WTC11 (cell line): ENCODE results near the gene STAT1. TPM values are rescaled to one million over a fixed set of nuclear protein-coding genes. Genes with fewer than 3 reads are reported as not detected.

Experiments used
- ATAC-seq: fragments of 200-7000 bp; cut with Tn5 transposase; 2 replicates; pipeline ENCODE4 v1.10.0; 2021; ENCODE audit warnings: mild to moderate bottlenecking, moderate library complexity
- CTCF ChIA-PET: fragments of 300-600 bp; sonication (Branson Sonifier 250); formaldehyde crosslinking; loops from one replicate; lab custom pipeline; 2021; ENCODE audit warnings: antibody characterized with exemption; lab: Charles Lee
- POLR2A ChIA-PET: fragments of 350-600 bp; sonication (Branson Sonifier 250); formaldehyde crosslinking; loops from one replicate; lab custom pipeline; 2021; ENCODE audit warnings: antibody characterized with exemption; lab: Charles Lee
- DNase-seq: peaks from one replicate; pipeline ENCODE4 v3.0.0; 2021; ENCODE audit warnings: low spot score
- H3K27ac Mint-ChIP-seq: 2 replicates; pipeline ENCODE4 v1.8.0; 2021; ENCODE audit warnings: mixed read lengths
- H3K27me3 Mint-ChIP-seq: 2 replicates; pipeline ENCODE4 v1.8.0; 2021; ENCODE audit warnings: low read depth, mild to moderate bottlenecking, moderate library complexity, mixed read lengths
- H3K36me3 Mint-ChIP-seq: 2 replicates; pipeline ENCODE4 v1.8.0; 2021; ENCODE audit warnings: mixed read lengths
- H3K4me1 Mint-ChIP-seq: 2 replicates; pipeline ENCODE4 v1.8.0; 2022; ENCODE audit warnings: mixed read lengths
- H3K4me3 Mint-ChIP-seq: 2 replicates; pipeline ENCODE4 v1.8.0; 2021; ENCODE audit warnings: mild to moderate bottlenecking, moderate library complexity, mixed read lengths
- H3K9me3 Mint-ChIP-seq: 2 replicates; pipeline ENCODE4 v1.8.0; 2021; ENCODE audit warnings: mixed read lengths
- CREB1 ChIP-seq: sonication (generic); formaldehyde crosslinking; IDR thresholded peaks from 2 replicates; pipeline ENCODE4 v1.8.0; 2023; ENCODE audit warnings: mild to moderate bottlenecking, missing genetic modification reagents
- ESRRA ChIP-seq: sonication (generic); formaldehyde crosslinking; IDR thresholded peaks from 2 replicates; pipeline ENCODE4 v1.8.1; 2022; ENCODE audit warnings: mild to moderate bottlenecking, missing genetic modification reagents, borderline replicate concordance
- FOXK1 ChIP-seq: sonication (generic); formaldehyde crosslinking; IDR thresholded peaks from 2 replicates; pipeline ENCODE4 v1.8.0; 2022; ENCODE audit warnings: mild to moderate bottlenecking, moderate library complexity, missing genetic modification reagents
- GABPB1 ChIP-seq: sonication (generic); formaldehyde crosslinking; IDR thresholded peaks from 2 replicates; pipeline ENCODE4 v1.8.1; 2023; ENCODE audit warnings: mild to moderate bottlenecking, missing genetic modification reagents
- GRHL2 ChIP-seq: fragments of 250-450 bp; sonication (Bioruptor Pico); IDR thresholded peaks from 2 replicates; pipeline ENCODE4 v1.8.0; 2022; ENCODE audit warnings: mild to moderate bottlenecking, moderate library complexity; ENCODE audit not compliant: insufficient replicate concordance, severe bottlenecking
- GTF2I ChIP-seq: fragments of 250-450 bp; sonication (Bioruptor Pico); conservative IDR thresholded peaks from 2 replicates; pipeline ENCODE4 v1.4.0; 2021; ENCODE audit warnings: mild to moderate bottlenecking
- HMGA2 ChIP-seq: fragments of 250-450 bp; sonication (Bioruptor Pico); IDR thresholded peaks from 2 replicates; pipeline ENCODE4 v1.4.0; 2021; ENCODE audit warnings: mild to moderate bottlenecking, moderate library complexity
- MYBL2 ChIP-seq: sonication (generic); formaldehyde crosslinking; IDR thresholded peaks from 2 replicates; pipeline ENCODE4 v1.8.1; 2023; ENCODE audit warnings: mild to moderate bottlenecking, moderate library complexity, missing genetic modification reagents
- NFYB ChIP-seq: sonication (generic); formaldehyde crosslinking; conservative IDR thresholded peaks from 2 replicates; pipeline ENCODE4 v1.8.0; 2022; ENCODE audit warnings: low read depth, missing genetic modification reagents
- RELA ChIP-seq: sonication (generic); formaldehyde crosslinking; IDR thresholded peaks from 2 replicates; pipeline ENCODE4 v1.8.1; 2022; ENCODE audit warnings: missing genetic modification reagents, mild to moderate bottlenecking, borderline replicate concordance
- SMAD3 ChIP-seq: sonication (generic); formaldehyde crosslinking; IDR thresholded peaks from 2 replicates; pipeline ENCODE4 v1.8.0; 2022; ENCODE audit warnings: missing genetic modification reagents, mild to moderate bottlenecking, borderline replicate concordance
- SP1 ChIP-seq: sonication (generic); formaldehyde crosslinking; conservative IDR thresholded peaks from 2 replicates; pipeline ENCODE4 v1.8.1; 2022; ENCODE audit warnings: missing genetic modification reagents
- TEAD4 ChIP-seq: sonication (generic); formaldehyde crosslinking; IDR thresholded peaks from 2 replicates; pipeline ENCODE4 v1.8.0; 2022; ENCODE audit warnings: mild to moderate bottlenecking, missing genetic modification reagents
- ZNF121 ChIP-seq: sonication (generic); formaldehyde crosslinking; IDR thresholded peaks from 2 replicates; pipeline ENCODE4 v1.8.0; 2023; ENCODE audit warnings: missing genetic modification reagents
- ZNF138 ChIP-seq: sonication (generic); formaldehyde crosslinking; conservative IDR thresholded peaks from 2 replicates; pipeline ENCODE4 v1.8.1; 2022; ENCODE audit warnings: mild to moderate bottlenecking, moderate library complexity, missing genetic modification reagents
- ZNF416 ChIP-seq: fragments of 250-450 bp; sonication (Bioruptor Pico); IDR thresholded peaks from 2 replicates; pipeline ENCODE4 v1.9.0; 2021; ENCODE audit warnings: mild to moderate bottlenecking, inconsistent platforms
- ZNF423 ChIP-seq: fragments of 250-450 bp; sonication (Bioruptor Pico); IDR thresholded peaks from 2 replicates; pipeline ENCODE4 v2.1.2; 2022; ENCODE audit warnings: mild to moderate bottlenecking, moderate library complexity
- total RNA-seq: library from RNA; stranded (reverse); gene quantifications from 3 replicates; pipeline ENCODE4 v1.2.3, GENCODE V29; 2021
- TF ChIP-seq, protein P1 (sequence below): sonication (generic); formaldehyde crosslinking; IDR thresholded peaks from 2 replicates; pipeline ENCODE4 v1.8.1; 2022; ENCODE audit warnings: mild to moderate bottlenecking, moderate library complexity, missing genetic modification reagents
- TF ChIP-seq, protein P2 (sequence below): sonication (generic); formaldehyde crosslinking; IDR thresholded peaks from 2 replicates; pipeline ENCODE4 v1.8.0; 2022; ENCODE audit warnings: mild to moderate bottlenecking, missing genetic modification reagents
- TF ChIP-seq, protein P3 (sequence below): sonication (generic); formaldehyde crosslinking; conservative IDR thresholded peaks from 2 replicates; pipeline ENCODE4 v1.8.1; 2022; ENCODE audit warnings: mild to moderate bottlenecking, missing genetic modification reagents
- TF ChIP-seq, protein P4 (sequence below): sonication (generic); formaldehyde crosslinking; IDR thresholded peaks from 2 replicates; pipeline ENCODE4 v1.8.0; 2022; ENCODE audit warnings: mild to moderate bottlenecking, missing genetic modification reagents
- TF ChIP-seq, protein P5 (sequence below): sonication (generic); formaldehyde crosslinking; IDR thresholded peaks from 2 replicates; pipeline ENCODE4 v1.8.0; 2022; ENCODE audit warnings: mild to moderate bottlenecking, missing genetic modification reagents
- TF ChIP-seq, protein P6 (sequence below): fragments of 250-450 bp; sonication (Bioruptor Pico); IDR thresholded peaks from 2 replicates; pipeline ENCODE4 v1.9.0; 2021; ENCODE audit warnings: mild to moderate bottlenecking, borderline replicate concordance
- TF ChIP-seq, protein P7 (sequence below): sonication (generic); formaldehyde crosslinking; conservative IDR thresholded peaks from 2 replicates; pipeline ENCODE4 v1.8.1; 2023; ENCODE audit warnings: mild to moderate bottlenecking, low read depth, missing genetic modification reagents, moderate library complexity
- TF ChIP-seq, protein P8 (sequence below): sonication (generic); formaldehyde crosslinking; IDR thresholded peaks from 2 replicates; pipeline ENCODE4 v1.8.1; 2022; ENCODE audit warnings: low read depth, missing genetic modification reagents, borderline replicate concordance

Gene STAT1
- total RNA-seq, 1 experiment from 2014 or later = 36.1 TPM

DNA sequence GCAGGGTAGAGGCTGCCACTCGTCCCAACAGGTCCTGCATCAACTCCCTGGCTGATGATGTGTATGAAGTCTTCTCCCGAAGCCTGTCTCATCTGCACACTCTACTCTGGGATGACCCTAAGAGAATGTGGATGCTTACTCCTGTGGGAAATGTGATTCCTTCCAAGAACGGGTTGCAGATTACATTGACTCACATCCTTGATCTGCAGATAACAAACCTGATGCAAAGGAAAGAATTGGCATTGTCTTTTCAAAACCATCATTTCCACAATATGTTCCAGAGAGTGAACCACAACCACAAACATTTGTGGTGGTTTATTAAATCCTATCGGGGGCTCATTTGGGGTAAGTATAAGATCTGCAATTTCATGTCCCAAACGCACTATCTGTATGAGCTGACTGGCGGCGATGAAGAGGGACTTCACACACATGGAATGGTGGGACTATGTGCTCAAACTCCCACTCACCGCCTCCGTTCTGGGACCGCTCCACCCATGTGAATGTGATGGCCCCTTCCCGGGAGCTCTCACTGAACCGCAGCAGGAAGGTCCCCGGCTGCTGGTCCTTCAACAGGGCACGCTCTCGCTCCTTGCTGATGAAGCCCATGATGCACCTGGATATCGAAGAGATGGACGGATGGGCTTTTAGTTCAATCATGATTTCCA lies 35.5 kb downstream of the STAT1 start:
- ATAC-seq (no peak), DNase-seq (no peak)
- ChIA-PET CTCF (no interaction called here), POLR2A (interaction anchor here (0.6 kb wide), 1 partner anchor 98 kb away, joined by 3 read pairs; the partner anchor contains the start of gene GLS)
- Mint-ChIP-seq H3K4me1 (peaks cover 7% of the 10 kb centered on the region), H3K36me3 (peaks cover 90% of the 10 kb centered on the region), H3K4me3 (no peak overlapping the region), H3K9me3 (no peaks in the 10 kb centered on the region), H3K27ac (no peak overlapping the region), H3K27me3 (no peaks in the 10 kb centered on the region)
- TF ChIP-seq ZNF416 (CRISPR knock-in tag) (no peak), ZNF121 (CRISPR knock-in tag) (no peak), MYBL2 (CRISPR knock-in tag) (no peak), GTF2I (CRISPR knock-in tag) (no peak), SP1 (CRISPR knock-in tag) (no peak), RELA (no peak), SMAD3 (CRISPR knock-in tag) (no peak), ZNF138 (no peak), HMGA2 (CRISPR knock-in tag) (no peak), ESRRA (no peak), ZNF423 (no peak), FOXK1 (CRISPR knock-in tag) (no peak), NFYB (no peak)
- TF ChIP-seq, protein P1, sequence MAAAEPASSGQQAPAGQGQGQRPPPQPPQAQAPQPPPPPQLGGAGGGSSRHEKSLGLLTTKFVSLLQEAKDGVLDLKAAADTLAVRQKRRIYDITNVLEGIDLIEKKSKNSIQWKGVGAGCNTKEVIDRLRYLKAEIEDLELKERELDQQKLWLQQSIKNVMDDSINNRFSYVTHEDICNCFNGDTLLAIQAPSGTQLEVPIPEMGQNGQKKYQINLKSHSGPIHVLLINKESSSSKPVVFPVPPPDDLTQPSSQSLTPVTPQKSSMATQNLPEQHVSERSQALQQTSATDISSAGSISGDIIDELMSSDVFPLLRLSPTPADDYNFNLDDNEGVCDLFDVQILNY (CRISPR knock-in tag) = no peak
- TF ChIP-seq, protein P2, sequence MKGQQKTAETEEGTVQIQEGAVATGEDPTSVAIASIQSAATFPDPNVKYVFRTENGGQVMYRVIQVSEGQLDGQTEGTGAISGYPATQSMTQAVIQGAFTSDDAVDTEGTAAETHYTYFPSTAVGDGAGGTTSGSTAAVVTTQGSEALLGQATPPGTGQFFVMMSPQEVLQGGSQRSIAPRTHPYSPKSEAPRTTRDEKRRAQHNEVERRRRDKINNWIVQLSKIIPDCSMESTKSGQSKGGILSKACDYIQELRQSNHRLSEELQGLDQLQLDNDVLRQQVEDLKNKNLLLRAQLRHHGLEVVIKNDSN = no peak
- TF ChIP-seq, protein P3, sequence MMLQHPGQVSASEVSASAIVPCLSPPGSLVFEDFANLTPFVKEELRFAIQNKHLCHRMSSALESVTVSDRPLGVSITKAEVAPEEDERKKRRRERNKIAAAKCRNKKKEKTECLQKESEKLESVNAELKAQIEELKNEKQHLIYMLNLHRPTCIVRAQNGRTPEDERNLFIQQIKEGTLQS (CRISPR knock-in tag) = no peak
- TF ChIP-seq, protein P4, sequence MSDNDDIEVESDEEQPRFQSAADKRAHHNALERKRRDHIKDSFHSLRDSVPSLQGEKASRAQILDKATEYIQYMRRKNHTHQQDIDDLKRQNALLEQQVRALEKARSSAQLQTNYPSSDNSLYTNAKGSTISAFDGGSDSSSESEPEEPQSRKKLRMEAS = no peak
- TF ChIP-seq, protein P5, sequence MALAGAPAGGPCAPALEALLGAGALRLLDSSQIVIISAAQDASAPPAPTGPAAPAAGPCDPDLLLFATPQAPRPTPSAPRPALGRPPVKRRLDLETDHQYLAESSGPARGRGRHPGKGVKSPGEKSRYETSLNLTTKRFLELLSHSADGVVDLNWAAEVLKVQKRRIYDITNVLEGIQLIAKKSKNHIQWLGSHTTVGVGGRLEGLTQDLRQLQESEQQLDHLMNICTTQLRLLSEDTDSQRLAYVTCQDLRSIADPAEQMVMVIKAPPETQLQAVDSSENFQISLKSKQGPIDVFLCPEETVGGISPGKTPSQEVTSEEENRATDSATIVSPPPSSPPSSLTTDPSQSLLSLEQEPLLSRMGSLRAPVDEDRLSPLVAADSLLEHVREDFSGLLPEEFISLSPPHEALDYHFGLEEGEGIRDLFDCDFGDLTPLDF (CRISPR knock-in tag) = no peak

DNA sequence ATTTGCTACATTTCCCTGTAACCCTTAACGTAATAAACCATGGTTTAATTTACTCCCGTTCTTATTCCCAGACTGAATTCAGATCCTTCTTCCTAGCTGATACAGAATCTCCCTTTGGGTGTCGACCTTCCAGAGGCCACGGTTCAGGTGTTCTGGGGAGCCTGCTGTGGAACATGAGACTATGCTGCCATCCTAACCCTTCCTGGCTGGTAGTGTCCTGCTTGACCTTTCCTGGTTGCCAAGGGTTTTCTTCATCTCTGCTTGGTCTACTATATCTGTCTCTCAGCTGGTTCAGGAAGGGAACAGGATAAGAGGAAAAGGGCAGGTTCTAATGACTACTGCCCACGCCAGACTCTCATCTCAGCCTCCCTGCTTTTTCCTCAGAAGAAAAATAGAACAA lies 36.5 kb downstream of the STAT1 start:
- no peak overlapping the region for H3K4me3 Mint-ChIP-seq
- CTCF ChIA-PET = no interaction called here
- POLR2A ChIA-PET = no interaction called here
- DNase-seq (no peak), ATAC-seq (no peak)
- H3K27me3 Mint-ChIP-seq = no peaks in the 10 kb centered on the region
- peaks cover 7% of the 10 kb centered on the region for H3K4me1 Mint-ChIP-seq
- no peak overlapping the region for H3K27ac Mint-ChIP-seq
- peaks cover 89% of the 10 kb centered on the region for H3K36me3 Mint-ChIP-seq
- H3K9me3 Mint-ChIP-seq = no peaks in the 10 kb centered on the region
- TF ChIP-seq GRHL2 (CRISPR knock-in tag) (no peak), CREB1 (CRISPR knock-in tag) (no peak), NFYB (no peak), ZNF138 (no peak), GABPB1 (no peak), TEAD4 (CRISPR knock-in tag) (no peak)
- TF ChIP-seq, protein P6, sequence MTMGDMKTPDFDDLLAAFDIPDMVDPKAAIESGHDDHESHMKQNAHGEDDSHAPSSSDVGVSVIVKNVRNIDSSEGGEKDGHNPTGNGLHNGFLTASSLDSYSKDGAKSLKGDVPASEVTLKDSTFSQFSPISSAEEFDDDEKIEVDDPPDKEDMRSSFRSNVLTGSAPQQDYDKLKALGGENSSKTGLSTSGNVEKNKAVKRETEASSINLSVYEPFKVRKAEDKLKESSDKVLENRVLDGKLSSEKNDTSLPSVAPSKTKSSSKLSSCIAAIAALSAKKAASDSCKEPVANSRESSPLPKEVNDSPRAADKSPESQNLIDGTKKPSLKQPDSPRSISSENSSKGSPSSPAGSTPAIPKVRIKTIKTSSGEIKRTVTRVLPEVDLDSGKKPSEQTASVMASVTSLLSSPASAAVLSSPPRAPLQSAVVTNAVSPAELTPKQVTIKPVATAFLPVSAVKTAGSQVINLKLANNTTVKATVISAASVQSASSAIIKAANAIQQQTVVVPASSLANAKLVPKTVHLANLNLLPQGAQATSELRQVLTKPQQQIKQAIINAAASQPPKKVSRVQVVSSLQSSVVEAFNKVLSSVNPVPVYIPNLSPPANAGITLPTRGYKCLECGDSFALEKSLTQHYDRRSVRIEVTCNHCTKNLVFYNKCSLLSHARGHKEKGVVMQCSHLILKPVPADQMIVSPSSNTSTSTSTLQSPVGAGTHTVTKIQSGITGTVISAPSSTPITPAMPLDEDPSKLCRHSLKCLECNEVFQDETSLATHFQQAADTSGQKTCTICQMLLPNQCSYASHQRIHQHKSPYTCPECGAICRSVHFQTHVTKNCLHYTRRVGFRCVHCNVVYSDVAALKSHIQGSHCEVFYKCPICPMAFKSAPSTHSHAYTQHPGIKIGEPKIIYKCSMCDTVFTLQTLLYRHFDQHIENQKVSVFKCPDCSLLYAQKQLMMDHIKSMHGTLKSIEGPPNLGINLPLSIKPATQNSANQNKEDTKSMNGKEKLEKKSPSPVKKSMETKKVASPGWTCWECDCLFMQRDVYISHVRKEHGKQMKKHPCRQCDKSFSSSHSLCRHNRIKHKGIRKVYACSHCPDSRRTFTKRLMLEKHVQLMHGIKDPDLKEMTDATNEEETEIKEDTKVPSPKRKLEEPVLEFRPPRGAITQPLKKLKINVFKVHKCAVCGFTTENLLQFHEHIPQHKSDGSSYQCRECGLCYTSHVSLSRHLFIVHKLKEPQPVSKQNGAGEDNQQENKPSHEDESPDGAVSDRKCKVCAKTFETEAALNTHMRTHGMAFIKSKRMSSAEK (CRISPR knock-in tag) = no peak
- TF ChIP-seq, protein P7, sequence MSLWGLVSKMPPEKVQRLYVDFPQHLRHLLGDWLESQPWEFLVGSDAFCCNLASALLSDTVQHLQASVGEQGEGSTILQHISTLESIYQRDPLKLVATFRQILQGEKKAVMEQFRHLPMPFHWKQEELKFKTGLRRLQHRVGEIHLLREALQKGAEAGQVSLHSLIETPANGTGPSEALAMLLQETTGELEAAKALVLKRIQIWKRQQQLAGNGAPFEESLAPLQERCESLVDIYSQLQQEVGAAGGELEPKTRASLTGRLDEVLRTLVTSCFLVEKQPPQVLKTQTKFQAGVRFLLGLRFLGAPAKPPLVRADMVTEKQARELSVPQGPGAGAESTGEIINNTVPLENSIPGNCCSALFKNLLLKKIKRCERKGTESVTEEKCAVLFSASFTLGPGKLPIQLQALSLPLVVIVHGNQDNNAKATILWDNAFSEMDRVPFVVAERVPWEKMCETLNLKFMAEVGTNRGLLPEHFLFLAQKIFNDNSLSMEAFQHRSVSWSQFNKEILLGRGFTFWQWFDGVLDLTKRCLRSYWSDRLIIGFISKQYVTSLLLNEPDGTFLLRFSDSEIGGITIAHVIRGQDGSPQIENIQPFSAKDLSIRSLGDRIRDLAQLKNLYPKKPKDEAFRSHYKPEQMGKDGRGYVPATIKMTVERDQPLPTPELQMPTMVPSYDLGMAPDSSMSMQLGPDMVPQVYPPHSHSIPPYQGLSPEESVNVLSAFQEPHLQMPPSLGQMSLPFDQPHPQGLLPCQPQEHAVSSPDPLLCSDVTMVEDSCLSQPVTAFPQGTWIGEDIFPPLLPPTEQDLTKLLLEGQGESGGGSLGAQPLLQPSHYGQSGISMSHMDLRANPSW (CRISPR knock-in tag) = no peak
- TF ChIP-seq, protein P8, sequence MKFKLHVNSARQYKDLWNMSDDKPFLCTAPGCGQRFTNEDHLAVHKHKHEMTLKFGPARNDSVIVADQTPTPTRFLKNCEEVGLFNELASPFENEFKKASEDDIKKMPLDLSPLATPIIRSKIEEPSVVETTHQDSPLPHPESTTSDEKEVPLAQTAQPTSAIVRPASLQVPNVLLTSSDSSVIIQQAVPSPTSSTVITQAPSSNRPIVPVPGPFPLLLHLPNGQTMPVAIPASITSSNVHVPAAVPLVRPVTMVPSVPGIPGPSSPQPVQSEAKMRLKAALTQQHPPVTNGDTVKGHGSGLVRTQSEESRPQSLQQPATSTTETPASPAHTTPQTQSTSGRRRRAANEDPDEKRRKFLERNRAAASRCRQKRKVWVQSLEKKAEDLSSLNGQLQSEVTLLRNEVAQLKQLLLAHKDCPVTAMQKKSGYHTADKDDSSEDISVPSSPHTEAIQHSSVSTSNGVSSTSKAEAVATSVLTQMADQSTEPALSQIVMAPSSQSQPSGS = no peak
